NT2/D1 (cell line): ENCODE results near the gene MYPN.

ENCODE experiments used
- SUZ12 ChIP-seq: IDR thresholded peaks from 2 replicates; pipeline ENCODE4 v1.6.1; 2011; ENCODE audit not compliant: insufficient read length, insufficient read depth; ENCODE audit errors: extremely low read depth
- ZNF274 ChIP-seq: IDR thresholded peaks from 2 replicates; pipeline ENCODE4 v1.6.1; 2011; ENCODE audit warnings: mild to moderate bottlenecking, low read depth, low read length

- TF ChIP-seq ZNF274: no peak
- TF ChIP-seq SUZ12: no peak
These were observed 2.3 kb downstream of the MYPN start for GRCh38 chr10:68111584-68111983.
